ENCODE data around the gene GZMA.

DNA sequence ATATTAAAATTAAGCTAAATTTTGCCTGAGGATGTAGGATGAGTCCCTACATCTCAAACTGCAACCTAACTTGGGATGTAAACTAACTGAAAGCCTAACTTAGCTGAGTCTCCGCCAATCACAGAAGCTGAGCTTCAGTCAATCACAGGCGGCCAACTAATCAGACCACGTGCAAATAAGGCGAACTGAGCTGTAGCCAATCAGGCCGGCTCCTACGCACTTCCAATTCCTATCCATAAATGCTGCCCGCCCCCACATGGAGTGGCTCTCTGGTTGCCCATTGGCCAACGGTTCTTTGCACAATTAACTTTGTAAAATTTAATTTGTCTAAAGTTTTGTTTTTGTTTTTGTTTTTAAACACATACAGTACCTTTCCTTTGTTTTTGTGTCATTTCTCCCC, 43.6 kb downstream of the GZMA start:
- no peak for TF ChIP-seq POLR2A (IDR thresholded peaks at IDR 0.05)
- TF ChIP-seq, protein P1, sequence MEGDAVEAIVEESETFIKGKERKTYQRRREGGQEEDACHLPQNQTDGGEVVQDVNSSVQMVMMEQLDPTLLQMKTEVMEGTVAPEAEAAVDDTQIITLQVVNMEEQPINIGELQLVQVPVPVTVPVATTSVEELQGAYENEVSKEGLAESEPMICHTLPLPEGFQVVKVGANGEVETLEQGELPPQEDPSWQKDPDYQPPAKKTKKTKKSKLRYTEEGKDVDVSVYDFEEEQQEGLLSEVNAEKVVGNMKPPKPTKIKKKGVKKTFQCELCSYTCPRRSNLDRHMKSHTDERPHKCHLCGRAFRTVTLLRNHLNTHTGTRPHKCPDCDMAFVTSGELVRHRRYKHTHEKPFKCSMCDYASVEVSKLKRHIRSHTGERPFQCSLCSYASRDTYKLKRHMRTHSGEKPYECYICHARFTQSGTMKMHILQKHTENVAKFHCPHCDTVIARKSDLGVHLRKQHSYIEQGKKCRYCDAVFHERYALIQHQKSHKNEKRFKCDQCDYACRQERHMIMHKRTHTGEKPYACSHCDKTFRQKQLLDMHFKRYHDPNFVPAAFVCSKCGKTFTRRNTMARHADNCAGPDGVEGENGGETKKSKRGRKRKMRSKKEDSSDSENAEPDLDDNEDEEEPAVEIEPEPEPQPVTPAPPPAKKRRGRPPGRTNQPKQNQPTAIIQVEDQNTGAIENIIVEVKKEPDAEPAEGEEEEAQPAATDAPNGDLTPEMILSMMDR (IDR thresholded peaks at IDR 0.05): no peak
